HK-2 (cell line): ENCODE results near the gene MSI2.

ENCODE experiments used
- DNase-seq: peaks from one replicate; pipeline ENCODE4 v3.0.0-alpha.2; 2018; ENCODE audit not compliant: unreplicated experiment

The MSI2 gene

DNA sequence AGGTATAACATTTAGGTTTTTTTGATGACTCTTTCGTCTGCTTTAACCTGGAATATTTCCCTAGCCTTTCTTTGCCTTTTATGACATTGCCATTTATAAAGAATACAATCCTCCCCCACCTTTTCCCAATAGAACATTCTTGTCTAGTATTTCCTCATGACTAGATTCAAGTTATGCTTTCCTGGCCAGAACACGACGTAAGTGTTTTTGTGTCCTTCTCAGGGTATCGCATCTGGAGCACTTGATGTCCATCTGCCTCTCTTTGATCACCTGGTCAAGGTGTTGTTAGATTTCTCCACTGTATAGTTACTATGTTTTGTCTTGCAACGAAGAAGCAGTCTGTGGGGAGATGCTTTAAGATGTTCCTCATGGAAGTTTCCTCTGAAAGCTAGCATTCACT, 87.4 kb downstream of the MSI2 start:
- DNase-seq, result no peak

DNA sequence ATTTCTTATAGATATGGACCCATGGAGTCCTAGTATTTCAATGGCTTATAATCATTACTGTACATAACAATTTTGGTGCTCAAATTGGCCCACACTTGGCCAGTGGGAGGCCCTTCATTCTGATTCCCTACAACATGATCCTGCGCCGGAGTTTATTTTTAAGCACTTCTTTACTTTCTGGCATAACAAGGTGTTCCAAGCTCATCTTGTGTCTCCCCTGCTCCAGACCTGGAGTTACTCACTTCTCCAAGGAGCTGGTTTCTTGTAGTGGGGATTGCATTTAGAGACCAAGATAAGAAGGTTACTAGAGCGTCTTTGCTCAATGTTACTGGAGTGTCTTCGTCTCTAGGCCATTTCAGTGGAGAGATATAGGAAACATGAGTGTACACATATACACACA, 87.9 kb downstream of the MSI2 start:
- DNase-seq, result no peak

DNA sequence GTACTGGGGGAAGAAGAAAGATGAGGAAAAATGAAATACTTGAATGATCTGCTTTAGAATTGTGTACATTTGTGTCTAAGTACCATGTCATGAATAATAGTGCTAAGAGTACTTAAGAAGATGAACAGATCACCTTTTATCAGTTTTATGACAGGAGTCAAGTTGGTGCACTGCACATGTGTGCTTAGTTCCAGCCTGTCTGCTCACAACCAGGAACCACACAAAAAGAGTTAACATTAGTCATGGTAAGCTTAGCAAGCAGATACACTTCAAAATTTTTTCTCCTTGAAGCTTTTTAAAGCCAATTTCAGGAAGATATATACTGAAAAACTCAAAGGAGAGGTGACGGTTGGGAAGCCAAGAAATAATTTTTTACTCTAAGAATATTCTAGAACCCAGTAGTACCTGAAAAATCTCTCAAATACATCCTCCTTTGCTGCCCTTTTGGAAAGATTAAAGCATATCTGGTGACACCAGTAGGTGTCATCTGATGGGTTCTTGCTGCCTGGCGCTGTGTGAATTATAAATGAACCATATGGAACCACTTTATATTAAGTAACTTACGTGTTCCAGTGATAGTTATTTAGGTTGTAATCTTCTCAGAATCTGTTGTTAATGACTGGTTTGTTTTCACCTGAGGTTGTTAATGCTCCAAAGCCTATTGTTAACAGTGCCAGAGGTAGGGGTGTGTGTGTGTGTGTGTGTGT, 93.4 kb downstream of the MSI2 start:
- no peak for DNase-seq

DNA sequence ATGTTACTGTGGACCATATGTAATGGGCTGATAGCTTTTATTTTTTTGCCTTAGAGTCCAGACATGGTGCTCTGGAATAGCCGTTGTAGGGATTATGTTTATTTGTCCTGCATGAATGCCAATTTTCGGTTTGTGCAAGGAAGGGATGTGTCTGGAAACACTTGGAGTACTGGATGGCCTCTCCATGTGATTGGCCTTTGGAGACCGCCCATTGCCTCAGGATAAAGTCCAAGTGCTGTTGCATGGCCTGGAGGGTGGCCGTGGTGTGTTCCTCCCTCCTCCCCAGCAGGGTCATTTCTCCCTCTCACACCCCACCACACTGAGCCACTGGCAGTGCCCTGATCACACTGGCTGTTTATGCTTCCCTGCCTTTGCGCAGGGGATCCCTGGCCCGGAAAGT, 93.9 kb downstream of the MSI2 start:
- DNase-seq, result no peak

DNA sequence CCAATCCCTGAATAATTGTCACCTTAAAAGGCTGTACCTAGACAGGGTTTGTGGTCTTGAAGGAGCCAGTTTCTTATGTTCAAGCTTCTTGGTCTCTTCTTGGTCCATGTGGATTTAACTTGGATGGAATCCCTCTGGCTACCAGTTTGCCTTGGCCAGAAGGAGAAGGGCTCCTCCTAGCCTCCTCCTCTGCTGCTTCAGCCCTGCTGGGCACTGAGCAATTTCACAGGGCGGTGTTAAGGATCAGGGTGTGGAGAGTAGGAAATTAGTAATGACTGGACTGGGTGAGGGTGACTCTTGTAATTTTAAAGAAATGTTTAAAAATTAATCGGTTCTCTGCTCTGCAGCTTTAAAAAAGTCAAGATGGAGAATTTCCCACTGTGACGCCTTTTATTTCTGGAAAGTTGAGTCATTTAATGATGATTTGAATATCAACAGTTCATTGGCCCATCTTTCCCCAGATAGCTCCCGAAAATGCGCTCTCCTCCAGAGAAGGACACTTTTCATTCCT, 96.4 kb downstream of the MSI2 start:
- no peak for DNase-seq

DNA sequence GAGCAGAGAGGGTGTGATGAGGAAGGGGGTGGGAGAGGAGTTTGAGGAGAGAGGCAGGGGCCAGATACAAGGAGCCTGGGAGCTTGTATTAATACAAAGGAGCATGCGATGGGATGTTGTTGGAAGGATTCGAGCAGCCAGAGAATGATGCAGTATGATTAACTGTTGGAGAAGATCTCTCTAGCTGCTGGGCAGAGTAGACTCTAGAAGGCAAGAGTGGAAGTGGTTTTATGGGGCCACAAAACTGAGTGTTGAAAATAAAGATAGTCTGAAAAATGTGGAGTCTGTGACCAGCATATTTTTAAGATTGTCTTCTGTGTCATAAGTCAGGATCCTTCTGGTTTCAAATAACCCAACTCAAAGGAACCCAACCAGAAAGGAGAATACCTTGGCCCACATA, 98.3 kb downstream of the MSI2 start:
- DNase-seq, result no peak

DNA sequence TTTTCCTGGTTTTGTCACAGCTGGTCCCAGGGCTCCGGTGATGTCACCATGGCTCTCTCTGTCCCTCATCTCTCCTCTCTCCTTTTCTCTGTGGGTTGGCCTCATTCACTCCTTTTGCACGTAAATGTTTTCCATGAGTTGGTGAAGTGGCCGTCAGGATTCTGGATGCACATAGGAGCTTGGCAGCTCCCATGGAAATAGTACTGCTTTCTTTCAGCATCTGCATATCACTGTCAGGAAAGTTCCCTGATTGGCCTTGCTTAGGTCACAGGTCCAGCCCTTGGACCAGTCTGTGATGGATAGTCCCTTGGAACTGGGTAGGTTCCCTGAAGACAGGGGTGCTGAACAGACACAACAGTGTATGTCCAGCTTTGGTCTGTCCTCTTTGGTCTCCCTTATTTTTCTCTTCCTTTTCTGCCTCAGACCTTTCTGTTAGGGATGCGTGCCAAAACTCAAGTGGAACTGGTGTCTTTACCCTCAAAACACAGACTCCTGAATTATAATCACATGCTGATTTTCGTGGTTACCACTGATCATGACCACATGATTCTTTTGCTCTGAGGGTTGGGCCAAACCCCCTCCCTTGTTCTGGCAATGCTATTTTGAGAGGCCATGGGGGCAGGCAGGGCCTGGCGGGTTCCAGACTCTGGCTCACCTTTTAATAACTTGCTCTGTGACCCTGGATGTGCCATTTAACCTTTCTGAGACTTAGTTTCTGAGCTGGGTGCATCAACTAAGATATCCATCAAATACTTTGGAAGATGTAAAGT, 99.0 kb downstream of the MSI2 start:
- no peak for DNase-seq

DNA sequence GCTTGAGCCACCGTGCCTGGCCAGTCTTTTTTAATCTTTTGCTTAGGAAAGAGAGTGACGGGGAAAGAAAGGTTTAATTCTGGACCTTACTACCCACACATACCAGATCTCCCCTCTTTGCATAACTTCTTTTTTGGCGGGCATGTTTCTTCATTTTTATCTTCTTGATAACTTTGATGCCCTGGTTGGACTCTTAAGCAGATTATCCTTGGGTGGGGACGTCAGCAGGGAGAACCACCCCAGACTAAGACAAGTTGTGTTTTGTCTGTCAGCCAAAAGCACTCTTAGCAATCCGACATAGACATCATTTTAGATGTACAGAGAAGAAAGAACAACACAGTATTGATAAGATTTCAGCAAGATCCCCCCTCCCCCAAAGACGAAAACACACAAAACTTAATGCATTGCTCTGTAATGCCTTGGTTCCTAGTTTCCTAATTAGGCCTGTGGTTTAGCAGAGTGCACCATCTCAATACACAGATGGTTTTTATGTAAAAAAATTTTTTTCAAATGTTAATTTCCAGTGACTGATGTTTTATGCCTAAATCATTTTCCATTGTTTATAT, 99.9 kb downstream of the MSI2 start:
- DNase-seq, result no peak

DNA sequence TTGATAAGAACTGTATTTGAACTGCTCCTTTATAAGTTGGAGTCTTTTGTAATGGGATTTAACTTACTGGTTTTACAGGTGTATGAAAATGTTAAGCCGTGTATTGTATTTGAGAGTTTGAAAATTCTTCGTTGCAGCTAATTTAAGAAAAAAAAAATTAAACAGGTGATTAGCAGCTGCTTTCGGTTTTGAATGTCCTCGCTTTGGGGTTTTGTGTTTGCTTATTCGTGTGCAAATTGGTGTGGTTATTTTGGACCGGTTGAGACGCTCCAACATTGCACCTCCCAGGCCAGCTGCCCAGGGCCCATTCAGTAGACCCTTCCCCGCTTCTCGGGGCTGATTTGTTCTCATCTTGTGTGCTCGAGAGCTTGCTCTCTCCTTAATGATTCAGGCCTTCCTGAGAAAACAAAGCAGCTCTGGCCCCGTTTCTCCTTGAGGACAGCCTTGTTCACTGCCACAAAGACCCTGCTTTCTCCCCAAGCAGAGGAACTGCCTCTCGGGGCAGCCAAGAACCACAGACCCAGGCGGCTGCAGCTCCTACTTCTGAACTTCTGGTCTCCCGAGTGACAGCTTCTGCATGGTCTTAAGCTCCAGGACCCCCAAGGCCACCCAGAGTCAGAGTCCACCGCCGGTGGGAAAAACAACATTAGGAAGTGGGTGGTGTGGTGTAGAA, 100.5 kb downstream of the MSI2 start:
- no peak for DNase-seq

DNA sequence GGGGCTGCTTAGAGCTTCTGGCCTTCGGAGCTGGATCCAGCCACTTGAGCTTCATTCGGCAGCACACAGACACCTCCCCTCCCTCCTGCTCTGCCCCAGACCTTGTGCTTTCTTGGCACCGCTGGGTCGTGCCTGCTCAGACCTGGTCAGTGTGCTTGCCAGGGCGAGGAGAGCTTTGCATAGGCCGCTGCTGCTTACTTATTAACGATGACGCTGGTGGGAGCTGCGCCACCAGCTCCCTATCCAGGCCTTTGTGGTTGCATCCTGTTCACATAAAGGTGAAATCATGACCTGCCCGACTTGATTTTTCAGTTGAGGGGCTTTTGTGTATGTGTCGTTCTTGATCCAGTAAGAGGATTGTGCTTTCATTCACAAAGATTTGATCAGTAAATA, 101.1 kb downstream of the MSI2 start:
- peak; percentile 85 for DNase-seq

DNA sequence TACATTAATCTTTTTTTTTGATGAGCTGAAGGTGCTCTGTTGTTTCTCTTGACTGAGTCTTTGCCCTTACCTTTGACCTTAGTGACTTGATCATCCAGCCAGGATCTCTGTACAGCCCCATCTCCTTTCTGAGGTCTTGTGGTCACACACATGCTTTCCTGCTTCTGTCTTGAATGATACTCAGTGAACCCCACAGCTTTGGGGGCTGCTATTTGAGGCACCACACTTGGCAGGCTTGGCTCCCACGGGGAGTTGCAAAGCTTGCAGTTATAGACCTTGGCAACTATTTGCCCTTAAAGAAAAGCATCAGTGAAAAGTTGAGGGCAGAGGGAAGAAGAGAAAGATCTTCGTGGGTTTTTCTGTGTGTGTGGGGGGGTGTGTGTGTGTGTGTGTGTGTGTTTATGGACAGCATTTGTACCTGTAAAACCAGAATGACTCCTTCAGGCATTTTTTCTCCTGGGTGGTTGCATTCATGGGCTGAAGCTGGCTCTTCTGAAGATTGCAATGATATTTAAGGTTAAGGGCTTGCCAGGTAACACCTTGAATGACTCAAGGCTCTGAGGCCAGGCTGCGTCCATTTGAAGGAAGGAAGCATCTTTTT, 101.6 kb downstream of the MSI2 start:
- no peak for DNase-seq

DNA sequence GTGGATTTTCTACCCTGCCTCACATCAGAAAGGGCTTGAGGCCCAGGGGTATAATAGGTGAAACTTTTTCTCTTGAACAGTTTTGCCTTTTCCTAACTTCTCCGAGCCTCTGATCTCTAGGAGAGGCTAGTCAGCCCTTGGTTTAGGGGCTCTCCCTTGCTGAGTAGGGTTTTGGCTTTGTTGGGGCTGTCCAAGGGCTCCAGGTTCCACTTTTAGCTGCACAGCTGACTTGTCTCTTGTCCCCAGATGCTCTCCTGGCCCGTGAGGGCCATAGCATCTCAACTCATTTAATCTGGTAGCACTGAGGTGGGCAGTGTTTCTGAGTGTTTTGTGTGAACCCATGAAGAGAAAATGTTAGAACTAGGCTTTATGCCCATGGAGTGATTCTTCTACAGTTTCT, 103.9 kb downstream of the MSI2 start:
- DNase-seq, result no peak

DNA sequence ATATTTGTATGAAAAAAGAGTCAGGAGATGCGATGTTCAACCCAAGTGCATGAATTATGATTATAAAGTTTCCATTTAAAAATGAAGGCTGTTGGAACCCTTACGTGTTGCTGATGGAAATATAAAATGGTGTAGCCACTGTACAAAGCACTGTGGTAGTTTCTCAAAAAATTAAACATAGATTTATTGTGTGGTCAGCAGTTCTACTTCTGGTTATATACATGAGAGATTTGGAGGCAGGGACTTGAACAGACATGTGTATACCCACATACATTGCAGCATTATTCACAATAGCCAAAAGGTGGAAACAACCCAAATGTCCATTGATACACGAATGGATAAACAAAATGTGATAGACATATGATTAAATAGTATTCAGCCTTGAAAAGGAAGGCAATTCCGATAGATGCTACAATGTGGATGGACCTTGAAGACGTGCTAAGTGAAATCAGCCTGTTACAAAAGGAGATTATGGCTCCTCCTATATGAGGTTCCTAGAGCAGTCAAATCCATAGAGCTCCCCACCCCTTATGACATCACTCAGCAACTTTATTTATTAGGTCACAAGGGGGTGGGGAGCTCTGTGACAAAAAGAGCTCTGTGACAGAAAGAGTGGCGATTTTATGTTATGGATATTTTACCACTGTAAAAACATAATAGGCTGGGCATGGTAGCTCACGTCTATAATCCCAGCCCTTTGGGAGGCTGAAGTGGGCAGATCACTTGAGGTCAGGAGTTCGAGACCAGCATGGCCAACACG, 106.7 kb downstream of the MSI2 start:
- DNase-seq, result no peak

DNA sequence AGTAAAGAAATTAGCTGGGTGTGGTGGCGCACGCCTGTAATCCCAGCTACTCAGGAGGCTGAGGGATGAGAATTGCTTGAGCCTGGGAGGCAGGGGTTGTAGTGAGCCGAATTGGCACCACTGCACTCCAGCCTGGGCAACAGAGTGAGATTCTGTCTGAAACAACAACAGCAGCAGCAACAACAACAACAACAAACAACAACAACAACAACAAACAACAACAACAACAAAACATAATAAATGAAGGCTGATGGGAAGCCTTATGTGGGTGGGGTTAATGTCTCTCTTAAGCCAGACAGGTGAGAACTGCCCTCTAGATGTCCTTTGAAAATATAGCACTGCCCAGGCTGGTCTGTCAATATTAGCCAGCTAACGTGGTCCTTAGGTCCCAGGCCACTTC, 107.3 kb downstream of the MSI2 start:
- DNase-seq, result no peak

DNA sequence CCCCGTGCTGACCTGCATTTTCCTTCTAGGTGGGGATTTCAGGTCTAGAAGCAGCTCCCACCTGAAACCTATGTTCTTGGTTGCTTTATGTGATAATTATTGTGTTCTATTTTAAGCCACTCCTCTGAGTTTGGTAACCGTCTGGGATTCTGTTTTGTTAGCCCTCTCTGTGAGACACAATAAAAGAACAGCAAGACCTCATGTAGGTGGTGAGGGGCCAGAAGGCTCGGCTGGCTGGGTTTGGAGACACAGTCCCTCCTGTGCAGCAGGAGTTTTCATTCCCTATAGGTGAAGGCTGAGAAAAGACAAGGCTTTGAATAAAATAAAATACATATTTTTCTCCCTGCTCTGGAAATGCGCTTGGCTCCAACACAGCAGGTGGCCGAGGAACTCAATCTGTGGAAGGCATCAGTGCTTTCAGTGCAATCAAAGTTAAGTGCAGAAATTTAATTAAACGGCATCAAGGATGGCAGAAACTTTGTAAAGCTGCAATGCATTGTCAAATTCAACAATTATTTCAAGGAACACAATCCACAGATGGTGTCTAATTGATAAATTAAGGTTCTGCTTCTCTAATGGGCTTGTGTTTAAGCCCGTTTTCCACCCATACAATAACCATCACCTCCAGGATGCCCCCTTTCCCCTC, 107.8 kb downstream of the MSI2 start:
- DNase-seq, result no peak

DNA sequence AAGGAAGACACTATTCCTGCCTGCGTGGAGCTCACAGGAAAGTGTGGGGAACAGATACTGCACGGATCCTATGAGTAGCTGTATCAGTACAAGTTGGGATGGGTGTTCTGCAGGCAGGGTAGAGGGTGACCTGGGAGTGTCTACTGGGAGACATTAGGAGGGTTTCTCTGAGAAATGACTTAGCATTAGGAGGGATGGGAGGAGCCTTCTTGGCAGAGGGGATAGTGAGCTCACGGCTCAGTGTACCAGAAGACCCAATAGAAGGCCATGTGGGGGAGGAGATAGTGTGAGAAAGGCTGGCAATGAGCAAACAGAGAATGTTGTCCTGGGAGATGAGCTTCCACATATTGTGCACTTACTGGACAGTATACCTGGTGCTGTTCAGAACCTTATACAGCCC, 109.1 kb downstream of the MSI2 start:
- DNase-seq, result no peak

DNA sequence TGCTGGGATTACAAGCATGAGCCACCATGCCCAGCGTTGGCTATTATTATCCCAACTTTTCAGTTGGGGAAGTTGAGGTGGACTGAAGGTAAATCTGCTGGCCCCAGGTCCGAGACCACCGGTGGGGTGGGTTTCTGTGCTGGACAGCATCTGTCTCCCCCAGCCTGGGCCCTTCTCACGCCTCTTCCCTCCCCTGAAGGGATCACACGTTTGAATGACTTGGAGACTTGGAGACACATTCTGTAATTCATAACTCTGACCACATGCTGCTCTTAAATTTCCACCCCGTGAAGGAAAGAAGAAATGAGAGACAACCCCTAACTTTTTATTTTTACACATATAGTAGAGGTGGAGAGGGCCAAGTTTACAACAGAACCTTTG, 109.8 kb downstream of the MSI2 start:
- no peak for DNase-seq

DNA sequence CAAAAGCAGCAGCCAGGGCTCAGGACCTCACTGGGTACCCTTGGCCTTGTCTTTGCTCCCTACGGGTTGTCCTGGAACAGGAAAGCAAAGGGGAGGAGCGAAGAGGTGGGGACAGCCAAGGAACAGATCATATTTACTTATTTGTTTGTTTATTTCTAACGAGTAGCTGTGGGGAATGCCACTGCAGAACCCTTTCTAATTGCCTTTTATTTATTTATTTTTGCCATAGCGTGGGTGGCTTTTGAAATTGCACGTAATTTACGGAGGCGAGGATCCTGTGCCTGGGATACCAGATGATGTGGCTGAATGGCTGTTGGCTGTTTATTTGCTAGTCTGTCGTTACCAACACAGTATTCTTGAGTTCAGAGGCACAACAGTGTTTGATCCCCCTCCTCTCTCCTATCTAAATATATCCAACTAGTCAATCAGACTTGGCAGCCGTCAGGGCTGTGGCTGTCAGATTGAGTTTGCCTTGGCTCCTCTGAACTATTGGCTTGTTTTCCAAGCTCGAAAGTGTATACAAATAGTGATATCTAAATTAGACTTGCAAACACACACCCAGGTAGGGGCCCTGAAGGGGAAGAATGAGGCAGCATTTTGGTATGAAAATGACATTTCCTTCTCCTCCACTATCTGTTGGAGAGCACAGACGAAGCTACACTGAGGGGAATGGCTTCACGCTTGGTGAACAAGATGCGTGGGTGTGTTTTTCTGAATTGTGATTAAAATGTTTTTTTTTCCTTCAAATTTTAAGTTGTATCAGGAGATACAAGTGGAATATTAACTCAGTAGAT, 110.4 kb downstream of the MSI2 start:
- DNase-seq, result no peak

DNA sequence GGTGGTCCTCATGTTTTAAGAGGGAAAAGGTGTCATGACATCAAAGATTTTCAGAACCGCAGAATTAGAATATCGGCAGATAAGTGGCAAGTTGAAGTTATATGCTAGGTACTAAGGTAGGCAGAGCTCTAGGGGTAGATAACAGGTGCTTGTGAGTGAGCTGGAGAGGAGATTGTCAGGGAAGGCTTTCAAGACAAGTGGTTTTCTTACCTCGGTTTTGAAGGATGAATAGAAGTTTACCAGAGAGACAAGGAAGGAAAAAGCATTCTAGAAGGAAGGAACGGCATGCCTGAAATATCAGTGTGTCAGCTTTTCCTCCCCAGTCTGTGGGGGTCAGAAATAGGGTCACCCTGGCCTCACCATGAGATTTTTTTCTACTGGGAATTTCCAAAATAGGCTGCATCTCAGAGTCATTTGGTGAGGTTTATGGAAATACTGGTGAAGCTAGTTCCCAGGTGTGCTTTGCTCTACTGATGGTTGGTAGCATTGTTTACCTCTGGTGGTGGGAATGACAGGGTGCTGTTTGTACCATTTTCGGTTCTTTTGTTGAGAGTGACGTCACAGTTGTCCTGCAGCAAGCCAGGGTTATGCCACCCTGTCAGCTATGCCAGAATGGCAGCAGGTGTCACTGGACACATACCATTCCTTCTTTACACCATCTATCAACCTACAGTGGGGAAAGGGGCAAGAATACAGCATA, 112.5 kb downstream of the MSI2 start:
- no peak for DNase-seq
